GM21381 (cell line): ENCODE data around the gene PDE10A.

Experiments used
- ATAC-seq: cut with Tn5 transposase; IDR thresholded peaks from one replicate; pipeline ENCODE4 v1.9.1; 2021; ENCODE audit warnings: mild to moderate bottlenecking, moderate library complexity; ENCODE audit not compliant: unreplicated experiment

Gene PDE10A

GRCh38 chr6:165678904-165679303 is 15.9 kb upstream of the PDE10A start:
- no peak for ATAC-seq

- no peak for ATAC-seq
Observed at GRCh38 chr6:165678429-165678828, 15.4 kb upstream of the PDE10A start.

DNA sequence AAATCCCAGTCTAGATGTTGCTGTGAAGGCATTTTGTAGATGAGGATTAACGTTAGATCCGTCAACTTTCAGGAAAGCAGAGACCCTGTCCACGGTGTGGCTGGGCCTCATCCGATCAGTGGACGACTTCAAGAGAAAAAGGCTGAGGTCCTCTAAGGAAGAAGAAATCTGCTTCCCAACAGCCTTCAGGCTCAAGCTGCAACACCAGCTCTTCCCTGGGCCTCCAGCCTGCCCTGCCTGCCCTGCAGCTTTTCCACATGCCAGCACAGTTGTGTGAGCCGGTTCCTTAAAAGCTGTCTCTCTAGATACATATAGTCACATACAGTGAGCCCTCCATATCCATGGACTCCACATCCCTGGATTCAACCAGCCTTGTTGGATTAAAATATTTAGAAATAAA is 14.1 kb upstream of the PDE10A start:
- ATAC-seq = no peak

DNA sequence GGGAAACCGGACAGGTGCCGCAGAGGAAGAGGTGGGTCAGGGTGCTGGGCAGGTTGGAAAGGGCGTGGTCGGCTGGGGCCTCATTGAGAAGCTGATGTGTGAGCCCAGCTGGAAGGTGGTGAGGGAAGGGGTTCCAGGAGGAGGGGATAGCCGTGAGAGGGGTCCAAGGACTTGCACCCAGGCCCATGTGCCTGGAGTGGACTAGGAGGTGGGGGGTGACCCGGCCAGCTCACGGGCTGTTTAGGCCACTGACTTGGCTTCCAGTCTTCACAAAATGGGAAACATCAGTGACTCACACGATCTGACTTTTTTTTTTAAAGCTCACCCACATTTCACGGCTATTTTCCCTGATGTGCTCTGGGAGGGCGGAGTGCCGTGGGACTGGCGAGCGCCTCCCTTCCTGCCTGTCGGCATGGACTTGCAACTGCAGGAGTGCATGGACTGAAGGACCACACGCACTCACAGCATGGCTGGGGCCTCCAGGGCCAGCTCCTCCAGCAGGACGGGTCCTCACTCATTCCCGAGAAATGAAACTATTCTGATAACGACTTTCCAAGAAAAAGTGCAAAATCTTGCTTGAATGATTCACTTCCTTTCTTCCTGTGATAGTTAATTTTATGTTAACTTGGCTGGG is 13.5 kb upstream of the PDE10A start:
- no peak for ATAC-seq

- no peak for ATAC-seq
Observed at GRCh38 chr6:165675120-165675519, 12.1 kb upstream of the PDE10A start.

GRCh38 chr6:165674155-165675029 is 11.4 kb upstream of the PDE10A start:
- ATAC-seq = no peak

GRCh38 chr6:165671222-165671768 is 8.3 kb upstream of the PDE10A start:
- ATAC-seq = no peak

- ATAC-seq = no peak
Observed at GRCh38 chr6:165668951-165669350, 5.9 kb upstream of the PDE10A start.

- no peak for ATAC-seq
Observed at GRCh38 chr6:165665384-165665672, 2.3 kb upstream of the PDE10A start.

DNA sequence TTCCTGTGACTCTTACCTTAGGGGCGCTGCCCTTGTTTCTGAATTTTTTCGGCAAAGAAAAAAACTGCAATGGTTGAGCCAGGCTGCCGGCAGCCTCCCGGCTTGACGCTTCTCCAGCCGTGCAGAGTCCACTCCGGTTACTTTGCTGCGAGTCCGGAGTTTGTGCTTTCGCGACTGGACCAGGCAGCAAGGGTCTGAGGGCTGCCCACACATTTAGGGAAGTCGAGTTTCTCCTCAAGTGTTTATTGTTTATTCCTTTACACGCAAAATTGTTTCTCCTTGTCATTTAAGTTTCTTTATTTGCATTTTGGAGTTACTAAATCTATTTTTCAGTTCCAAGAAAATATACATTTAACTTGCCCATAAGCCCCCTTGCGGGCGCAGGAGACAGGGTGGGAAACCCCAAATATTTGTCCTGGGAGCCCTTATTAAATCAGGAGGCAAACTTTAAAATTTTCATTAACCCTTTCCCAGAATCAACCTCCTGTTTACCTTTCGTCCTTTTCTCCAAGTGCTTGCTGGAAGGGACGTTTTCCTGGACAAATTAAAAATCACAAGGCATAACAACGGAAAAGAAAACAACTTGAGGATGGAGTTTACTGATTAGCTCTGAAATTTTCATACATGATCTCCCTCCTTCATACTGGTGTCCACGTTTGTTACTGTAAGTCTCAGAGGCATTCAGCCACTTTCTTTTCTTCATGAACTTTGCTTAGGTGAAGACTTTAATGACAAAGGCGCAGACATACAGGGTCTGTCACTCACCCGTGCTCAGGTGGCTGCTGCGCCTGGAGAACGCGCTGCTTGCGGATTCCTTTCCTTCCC is 1.7 kb upstream of the PDE10A start:
- no peak for ATAC-seq

GRCh38 chr6:165663736-165664558 is 906 bp upstream of the PDE10A start:
- no peak for ATAC-seq

DNA sequence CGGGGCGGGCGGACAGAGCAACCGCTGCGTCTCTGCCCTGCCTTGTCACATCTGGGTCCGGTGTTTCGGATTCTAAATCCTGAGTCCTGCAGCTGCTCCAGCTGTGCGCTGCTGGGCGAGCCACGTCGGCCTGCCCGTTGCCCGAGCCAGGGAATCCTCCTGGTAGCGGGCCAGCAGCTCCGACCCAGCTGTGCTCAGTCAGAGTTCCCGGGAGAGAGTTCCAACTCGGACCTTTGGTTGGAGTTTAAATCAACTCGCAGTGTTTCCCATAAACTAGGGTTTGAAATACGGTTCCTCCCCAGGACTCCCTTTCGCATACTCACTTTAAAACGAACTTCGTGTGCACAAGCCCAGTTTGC is 315 bp upstream of the PDE10A start:
- ATAC-seq = no peak

- ATAC-seq = no peak
Observed at GRCh38 chr6:165662041-165662748, 846 bp downstream of the PDE10A start.

GRCh38 chr6:165661664-165662025 is 1.4 kb downstream of the PDE10A start:
- no peak for ATAC-seq

GRCh38 chr6:165660857-165661663 is 2.0 kb downstream of the PDE10A start:
- ATAC-seq = no peak

DNA sequence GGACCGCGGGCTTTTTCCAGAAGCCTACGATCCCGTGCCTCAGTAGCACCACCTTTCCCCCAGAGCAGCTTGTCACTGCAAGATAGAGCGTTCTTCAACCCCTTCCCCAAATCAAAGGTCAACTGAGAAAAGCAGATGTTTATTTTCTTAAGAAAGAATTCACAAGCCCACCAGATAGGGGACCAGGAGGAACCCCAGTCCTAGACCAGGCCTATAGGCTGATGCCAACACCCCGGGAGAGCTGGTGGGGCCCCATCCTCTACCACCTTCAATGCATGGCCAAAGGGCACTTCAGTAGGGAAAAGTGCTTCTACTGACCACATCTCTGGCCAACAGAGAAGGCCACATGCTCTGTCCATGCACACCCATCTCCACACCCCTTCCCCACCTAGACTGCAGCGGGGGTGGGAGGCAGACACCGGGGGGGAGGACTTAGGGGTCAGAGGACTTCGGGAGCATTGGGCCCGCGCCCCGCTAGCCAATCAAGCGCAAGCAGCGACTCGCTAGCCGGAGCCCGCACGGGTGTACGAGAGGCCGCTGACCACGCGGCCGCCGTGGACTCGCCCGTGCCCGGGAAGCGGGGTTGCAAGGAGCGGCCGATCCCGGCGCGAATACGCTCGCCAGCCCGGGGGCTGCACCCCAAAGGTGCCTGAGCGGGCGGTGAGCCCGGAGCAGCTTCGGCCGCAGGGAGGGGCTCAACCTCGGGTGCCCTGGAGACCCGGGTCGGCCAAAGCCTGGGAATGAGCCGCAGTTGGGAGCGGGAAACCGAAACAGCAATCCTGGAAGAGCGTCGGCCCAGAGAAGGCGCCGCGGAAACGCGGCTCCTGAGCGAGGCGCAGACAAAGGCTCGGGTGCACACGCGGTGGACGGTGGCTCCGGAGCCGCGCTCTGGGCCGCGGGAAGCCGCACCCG is 2.8 kb downstream of the PDE10A start:
- ATAC-seq = no peak

- ATAC-seq = no peak
Observed at GRCh38 chr6:165658395-165659058, 4.5 kb downstream of the PDE10A start.

DNA sequence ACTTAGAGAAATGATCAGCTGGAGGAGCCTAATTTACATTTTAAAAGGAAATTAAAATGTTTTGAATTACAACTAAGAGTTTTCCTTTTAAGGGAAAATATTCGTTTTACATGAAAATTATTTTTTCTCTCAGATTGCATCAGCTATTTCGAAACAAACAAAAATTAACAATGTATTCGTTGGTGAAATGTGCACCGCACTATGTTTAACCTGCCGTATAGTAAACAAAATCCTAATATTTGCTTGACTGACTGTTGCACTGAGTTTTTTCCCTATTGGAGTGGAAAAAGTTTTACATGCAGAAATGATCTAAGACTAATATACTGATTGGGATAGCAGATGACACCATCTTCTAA is 5.7 kb downstream of the PDE10A start:
- ATAC-seq = no peak
